Activated naive CD4-positive, alpha-beta T cell treated with anti-CD3 and anti-CD28 coated beads, Interleukin-2, amount 10 ng/mL, durations not matched to agents 7 days and 5 days (primary cell): ENCODE measurements around the gene NPM1.

Experiments used
- CTCF ChIA-PET: fragments of 350-600 bp; sonication (Branson Sonifier 250); formaldehyde crosslinking; loops from one replicate; lab custom pipeline; 2021; ENCODE audit warnings: antibody characterized with exemption; lab: Charles Lee
- DNase-seq: peaks from one replicate; pipeline ENCODE4 v3.0.0-alpha.2; 2020
- H3K27ac Mint-ChIP-seq: one replicate; pipeline ENCODE4 v1.8.0; 2021; ENCODE audit warnings: mild to moderate bottlenecking, moderate library complexity, mixed read lengths
- H3K27me3 Mint-ChIP-seq: one replicate; pipeline ENCODE4 v1.8.0; 2021; ENCODE audit warnings: mild to moderate bottlenecking, mixed read lengths
- H3K36me3 Mint-ChIP-seq: one replicate; pipeline ENCODE4 v1.8.0; 2021; ENCODE audit warnings: mixed read lengths
- H3K4me1 Mint-ChIP-seq: one replicate; pipeline ENCODE4 v1.8.0; 2021; ENCODE audit warnings: mixed read lengths
- H3K4me3 Mint-ChIP-seq: one replicate; pipeline ENCODE4 v1.8.0; 2021; ENCODE audit warnings: mild to moderate bottlenecking, moderate library complexity, mixed read lengths
- H3K9me3 Mint-ChIP-seq: one replicate; pipeline ENCODE4 v1.8.0; 2021; ENCODE audit warnings: mixed read lengths

The NPM1 gene

GRCh38 chr5:171450423-171451331 lies 63.0 kb downstream of the NPM1 start:
- H3K36me3 Mint-ChIP-seq, result no peaks in the 10 kb centered on the region
- CTCF ChIA-PET, result interaction anchor here (0.6 to 2.1 kb wide), 2 partner anchors 13 to 294 kb away, joined by 3 to 4 read pairs; no protein-coding TSS in a partner anchor
- peak; percentile 30 for DNase-seq
- H3K4me3 Mint-ChIP-seq, result no peak overlapping the region
- H3K4me1 Mint-ChIP-seq, result peaks cover 4% of the 10 kb centered on the region
- peaks cover 75% of the 10 kb centered on the region for H3K27me3 Mint-ChIP-seq
- no peaks in the 10 kb centered on the region for H3K9me3 Mint-ChIP-seq
- H3K27ac Mint-ChIP-seq, result no peak overlapping the region

- no peak for DNase-seq
- Mint-ChIP-seq H3K36me3 (no peaks in the 10 kb centered on the region), H3K4me1 (peaks cover 4% of the 10 kb centered on the region), H3K4me3 (peak overlapping the region; percentile 39), H3K27ac (peak overlapping the region; percentile 58), H3K9me3 (no peaks in the 10 kb centered on the region), H3K27me3 (peaks cover 78% of the 10 kb centered on the region)
- CTCF ChIA-PET, result interaction anchor here (2.1 kb wide), 1 partner anchor 14 kb away, joined by 4 read pairs; no protein-coding TSS in a partner anchor
Measured at GRCh38 chr5:171451421-171451820, 63.8 kb downstream of the NPM1 start.

GRCh38 chr5:171453056-171453725 lies 65.5 kb downstream of the NPM1 start:
- H3K27ac Mint-ChIP-seq, result no peak overlapping the region
- CTCF ChIA-PET, result interaction anchor here (0.6 kb wide), 1 partner anchor 596 kb away, joined by 3 read pairs; no protein-coding TSS in a partner anchor
- DNase-seq, result no peak

GRCh38 chr5:171453988-171454387 lies 66.3 kb downstream of the NPM1 start:
- H3K36me3 Mint-ChIP-seq, result no peaks in the 10 kb centered on the region
- H3K27ac Mint-ChIP-seq, result no peak overlapping the region
- CTCF ChIA-PET, result interaction anchor here (0.6 to 2.2 kb wide), 2 partner anchors 29 to 595 kb away, joined by 3 to 8 read pairs; no protein-coding TSS in a partner anchor
- no peak for DNase-seq
- no peak overlapping the region for H3K4me3 Mint-ChIP-seq
- no peaks in the 10 kb centered on the region for H3K9me3 Mint-ChIP-seq
- H3K4me1 Mint-ChIP-seq, result peaks cover 4% of the 10 kb centered on the region
- peaks cover 61% of the 10 kb centered on the region for H3K27me3 Mint-ChIP-seq

More at GRCh38 chr5:171453056-171453725, 65.5 kb downstream of the NPM1 start:
- Mint-ChIP-seq H3K9me3 (no peaks in the 10 kb centered on the region), H3K27me3 (peaks cover 69% of the 10 kb centered on the region), H3K4me1 (peaks cover 4% of the 10 kb centered on the region), H3K4me3 (no peak overlapping the region), H3K36me3 (no peaks in the 10 kb centered on the region)

- no peak for DNase-seq
- Mint-ChIP-seq H3K27ac (no peak overlapping the region), H3K36me3 (no peaks in the 10 kb centered on the region), H3K4me3 (no peak overlapping the region), H3K4me1 (peaks cover 4% of the 10 kb centered on the region), H3K9me3 (no peaks in the 10 kb centered on the region), H3K27me3 (peaks cover 56% of the 10 kb centered on the region)
- CTCF ChIA-PET, result interaction anchor here (2.2 kb wide), 1 partner anchor 29 kb away, joined by 8 read pairs; no protein-coding TSS in a partner anchor
Measured at GRCh38 chr5:171454549-171454948, 66.9 kb downstream of the NPM1 start.

GRCh38 chr5:171455522-171455921 lies 67.9 kb downstream of the NPM1 start:
- Mint-ChIP-seq H3K27ac (no peak overlapping the region), H3K36me3 (no peaks in the 10 kb centered on the region), H3K9me3 (no peaks in the 10 kb centered on the region), H3K27me3 (peaks cover 53% of the 10 kb centered on the region), H3K4me3 (no peak overlapping the region), H3K4me1 (peaks cover 4% of the 10 kb centered on the region)
- CTCF ChIA-PET, result interaction anchor here (0.6 to 2.2 kb wide), 2 partner anchors 28 to 35 kb away, joined by 6 to 8 read pairs; no protein-coding TSS in a partner anchor
- no peak for DNase-seq

- Mint-ChIP-seq H3K4me1 (no peaks in the 10 kb centered on the region), H3K27me3 (peaks cover 38% of the 10 kb centered on the region), H3K4me3 (no peak overlapping the region), H3K27ac (no peak overlapping the region), H3K9me3 (no peaks in the 10 kb centered on the region), H3K36me3 (no peaks in the 10 kb centered on the region)
- CTCF ChIA-PET, result no interaction called here
- no peak for DNase-seq
Measured at GRCh38 chr5:171457208-171457981, 69.7 kb downstream of the NPM1 start.

- no peak for DNase-seq
- no peaks in the 10 kb centered on the region for H3K36me3 Mint-ChIP-seq
- no peaks in the 10 kb centered on the region for H3K9me3 Mint-ChIP-seq
- H3K27ac Mint-ChIP-seq, result no peak overlapping the region
- no peak overlapping the region for H3K4me3 Mint-ChIP-seq
- no peaks in the 10 kb centered on the region for H3K4me1 Mint-ChIP-seq
- CTCF ChIA-PET, result no interaction called here
- peaks cover 26% of the 10 kb centered on the region for H3K27me3 Mint-ChIP-seq
Measured at GRCh38 chr5:171459839-171460238, 72.2 kb downstream of the NPM1 start.
